RKO (cell line): ENCODE data around the gene MZT1.
A peak's percentile ranks its signal among the peaks of the same experiment; 100 is the strongest.
"Not testable (repeated sequence)": the region's sequence is repeated elsewhere in the genome, so short reads cannot be mapped to it uniquely, and the experiment has no call there.

Source experiments
- DNase-seq: peaks from one replicate; pipeline ENCODE4 v3.0.0-alpha.2; 2016; ENCODE audit warnings: low spot score

The MZT1 gene, protein sequence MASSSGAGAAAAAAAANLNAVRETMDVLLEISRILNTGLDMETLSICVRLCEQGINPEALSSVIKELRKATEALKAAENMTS

DNA sequence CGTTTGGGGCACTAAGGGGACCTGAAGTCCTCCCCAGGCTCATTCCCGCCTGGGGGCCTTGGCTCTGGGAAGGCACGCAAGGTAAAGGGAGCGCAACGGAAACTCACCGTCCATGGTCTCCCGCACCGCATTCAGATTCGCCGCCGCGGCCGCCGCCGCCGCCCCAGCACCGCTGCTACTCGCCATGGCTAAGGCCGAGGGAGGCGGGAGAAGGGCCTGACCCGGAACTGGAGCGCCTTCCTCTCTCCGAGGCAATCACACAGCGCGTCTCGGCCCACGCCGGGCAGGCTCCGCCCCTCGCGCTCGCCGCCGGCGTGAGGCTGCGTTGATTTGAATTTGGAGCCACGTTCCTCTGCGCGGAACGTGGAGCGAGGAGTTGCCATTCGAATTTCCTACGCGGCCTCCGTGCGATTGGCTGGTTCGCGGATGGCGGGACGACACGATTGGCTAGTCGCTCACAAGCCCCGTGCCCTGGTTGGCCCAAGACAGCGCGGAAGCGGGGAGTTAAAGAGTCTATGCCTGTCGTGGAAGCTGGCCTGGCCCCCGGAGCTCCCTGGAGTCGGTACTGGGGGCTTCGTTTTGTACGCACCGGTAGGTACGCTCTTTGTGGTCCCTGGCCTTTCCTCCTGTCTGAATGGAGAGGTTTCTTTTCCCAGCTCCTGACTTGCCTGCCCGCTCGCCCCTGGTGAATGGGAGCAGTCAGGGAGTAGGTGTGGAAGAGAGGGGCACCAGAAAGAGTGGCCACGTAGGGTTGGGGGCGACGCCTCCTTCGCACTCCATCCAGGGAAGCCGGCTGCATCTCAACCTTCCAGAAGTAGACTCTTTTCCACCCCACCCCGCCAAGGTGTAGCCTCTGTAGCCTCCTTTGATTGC lies at the start of gene MZT1, which contains the start of gene BORA:
MZT1 (minus strand) TSS at position 213 of the 873 bp plus-strand sequence; CDS start at position 186, 27 bp downstream.
BORA (plus strand) TSS at position 507 of the 873 bp plus-strand sequence. CDS start 1,018 bp downstream, outside the sequence.
- peak; percentile 96 for DNase-seq

GRCh38 chr13:72774019-72774418 lies 46.6 kb upstream of the MZT1 start:
- DNase-seq: no peak

DNA sequence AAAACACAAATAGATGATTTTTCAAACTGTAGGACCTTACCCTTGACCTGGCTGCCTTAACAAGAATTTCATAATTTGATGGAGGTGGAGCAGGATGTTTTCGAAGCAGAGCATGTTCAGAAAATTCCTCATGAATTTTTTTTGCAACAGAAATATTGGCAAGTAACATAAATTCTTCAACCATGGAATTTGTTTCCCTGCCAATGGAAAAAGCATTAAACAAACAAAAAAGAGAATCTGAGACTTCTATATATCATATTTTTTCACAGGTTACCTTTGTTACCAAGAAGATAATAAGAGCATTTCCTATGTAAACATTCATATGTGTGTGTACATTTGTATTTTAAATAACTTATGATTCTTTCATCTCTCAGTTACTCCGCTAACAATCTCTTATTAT lies 36.0 kb upstream of the MZT1 start:
- DNase-seq: no peak

DNA sequence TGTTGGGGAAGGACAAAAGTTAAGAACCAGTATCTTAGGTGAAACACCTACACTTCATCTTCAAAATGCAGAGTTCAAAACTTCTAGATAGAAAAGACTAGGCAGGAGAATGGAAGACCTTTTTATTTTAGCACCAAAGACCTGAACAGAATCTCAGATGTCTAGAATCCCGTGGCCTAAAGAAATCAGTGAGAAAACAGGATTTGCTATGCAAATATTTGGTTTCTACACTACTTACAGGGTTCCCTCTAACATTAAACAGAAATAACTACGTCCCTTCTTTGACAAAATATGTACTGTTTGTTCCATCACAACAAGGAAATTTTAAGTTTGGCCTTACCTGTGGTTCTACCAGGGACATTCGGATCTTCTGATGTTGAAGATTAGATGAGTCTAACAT lies 32.8 kb upstream of the MZT1 start:
- DNase-seq: no peak

DNA sequence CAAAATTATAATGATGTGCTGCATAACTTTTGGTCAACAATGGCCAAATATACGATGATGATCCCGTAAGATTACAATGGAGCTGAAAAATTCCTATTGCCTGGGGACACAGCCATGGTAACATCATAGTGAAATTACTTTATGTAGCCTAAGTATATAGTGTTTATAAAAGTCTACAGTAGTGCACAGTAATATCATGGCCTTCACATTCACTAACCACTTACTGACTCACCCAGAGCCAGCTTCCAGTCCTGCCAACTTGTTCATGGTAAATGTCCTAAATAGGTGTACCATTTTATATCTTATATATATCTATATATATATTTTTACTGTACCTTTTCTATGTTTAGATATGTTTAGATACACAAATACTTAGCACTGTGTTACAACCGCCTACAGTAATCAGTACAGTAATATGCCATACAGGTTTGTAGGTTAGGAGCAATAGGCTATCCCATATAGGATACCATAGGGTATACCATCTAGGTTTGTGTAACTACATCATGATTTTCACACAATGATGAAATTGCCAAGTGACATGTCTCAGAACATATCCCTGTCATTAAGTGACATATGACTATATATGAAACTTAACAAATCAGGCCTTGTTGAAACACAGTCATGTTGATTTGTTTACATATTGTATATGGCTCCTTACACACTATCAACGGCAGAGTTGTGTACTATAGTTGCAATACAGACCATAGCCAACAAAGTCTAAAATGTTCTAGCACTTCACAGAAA lies 30.5 kb upstream of the MZT1 start:
- peak; percentile 4 for DNase-seq

DNA sequence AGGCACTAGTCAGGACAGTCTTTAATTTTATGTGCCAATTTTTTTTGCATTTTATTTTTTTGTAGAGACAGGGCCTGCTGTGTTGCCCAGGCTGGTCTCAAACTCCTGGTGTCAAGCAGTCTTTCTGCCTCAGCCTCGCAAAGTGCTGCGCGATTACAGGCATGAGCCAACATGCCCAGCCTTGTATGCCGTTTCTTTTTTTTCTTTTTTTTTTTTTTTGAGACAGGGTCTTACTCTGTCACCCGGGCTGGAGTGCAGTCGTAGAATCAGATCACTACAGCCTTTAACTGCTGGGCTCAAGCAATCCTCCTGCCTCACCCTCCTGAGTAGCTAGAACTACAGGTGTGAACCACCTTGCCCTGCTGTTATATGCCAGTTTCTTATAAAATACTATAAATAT lies 26.7 kb upstream of the MZT1 start:
- DNase-seq: no peak

- no peak for DNase-seq
These were observed 23.8 kb upstream of the MZT1 start for GRCh38 chr13:72751220-72751619.

GRCh38 chr13:72745260-72745659 lies 17.8 kb upstream of the MZT1 start:
- DNase-seq: no peak

- no peak for DNase-seq
These were observed 12.6 kb upstream of the MZT1 start for GRCh38 chr13:72740015-72740414.

DNA sequence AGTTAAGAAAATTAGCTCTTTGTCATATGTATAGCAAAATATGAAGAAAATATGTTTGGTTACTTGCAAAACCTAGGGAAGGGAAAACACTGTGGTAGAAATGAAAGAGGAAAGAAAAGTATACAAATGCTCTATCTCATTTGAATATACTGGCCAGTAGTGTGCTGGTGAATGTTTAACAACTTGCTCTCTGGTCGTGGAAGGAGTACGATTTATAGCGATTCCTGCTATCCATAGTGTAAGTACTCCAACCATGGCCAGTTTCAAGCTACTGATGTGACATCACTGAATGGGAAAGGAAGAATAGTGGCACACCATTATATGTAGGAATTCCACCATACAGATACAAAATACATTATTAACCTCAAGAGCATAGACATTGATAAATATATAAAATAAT lies 9.6 kb upstream of the MZT1 start:
- DNase-seq: no peak

DNA sequence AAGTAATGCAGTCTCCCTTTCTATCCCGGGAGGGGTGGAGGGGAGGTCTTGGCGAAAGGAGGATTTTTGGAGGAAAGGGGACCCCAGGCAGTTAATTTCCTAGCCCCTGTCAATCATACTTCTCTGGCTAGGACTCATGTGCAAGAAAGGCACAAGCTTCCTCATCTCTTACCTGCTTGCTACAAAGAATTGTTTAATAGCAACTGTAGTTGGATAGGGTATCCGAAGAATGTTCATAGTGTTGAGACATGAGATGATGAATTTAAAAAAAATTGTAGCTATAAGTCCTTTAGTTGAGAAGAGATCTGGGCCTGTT lies 819 bp upstream of the MZT1 start:
- peak; percentile 33 for DNase-seq

DNA sequence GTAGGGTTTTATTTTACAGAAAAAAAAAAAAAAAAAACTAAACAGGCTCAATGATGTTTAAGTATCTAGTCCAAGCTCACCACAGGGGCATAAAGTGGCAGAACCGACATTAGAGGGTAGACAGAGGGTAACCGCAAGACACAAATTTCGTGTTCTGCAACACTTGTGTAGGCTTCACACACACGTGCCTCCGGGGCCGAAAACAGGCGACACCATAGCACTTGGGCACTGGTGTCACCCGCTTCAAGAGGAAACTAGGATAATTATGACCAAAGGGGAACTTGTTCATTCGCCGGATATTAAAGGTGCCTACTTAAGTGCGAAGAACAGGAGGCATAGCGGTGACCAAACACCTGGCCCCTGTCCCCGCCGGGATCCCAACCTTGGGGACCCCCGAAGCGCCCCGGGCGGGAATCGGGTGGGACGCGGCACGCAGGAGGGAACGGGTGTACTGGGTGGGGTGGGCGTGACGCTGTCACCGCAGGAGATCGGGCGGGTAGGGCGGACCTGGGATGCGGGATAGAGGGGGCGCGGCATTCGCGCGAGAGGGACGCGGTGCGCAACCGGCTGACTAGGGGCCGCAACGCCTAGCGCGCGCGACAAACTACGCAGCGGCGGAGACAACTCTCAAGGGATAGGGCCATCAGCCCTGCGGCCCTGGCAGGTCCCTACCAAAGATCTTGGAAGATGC lies 558 bp downstream of the MZT1 start:
- DNase-seq: peak; percentile 35

GRCh38 chr13:72726185-72726584 lies 1.2 kb downstream of the MZT1 start:
- not testable (repeated sequence) for DNase-seq

DNA sequence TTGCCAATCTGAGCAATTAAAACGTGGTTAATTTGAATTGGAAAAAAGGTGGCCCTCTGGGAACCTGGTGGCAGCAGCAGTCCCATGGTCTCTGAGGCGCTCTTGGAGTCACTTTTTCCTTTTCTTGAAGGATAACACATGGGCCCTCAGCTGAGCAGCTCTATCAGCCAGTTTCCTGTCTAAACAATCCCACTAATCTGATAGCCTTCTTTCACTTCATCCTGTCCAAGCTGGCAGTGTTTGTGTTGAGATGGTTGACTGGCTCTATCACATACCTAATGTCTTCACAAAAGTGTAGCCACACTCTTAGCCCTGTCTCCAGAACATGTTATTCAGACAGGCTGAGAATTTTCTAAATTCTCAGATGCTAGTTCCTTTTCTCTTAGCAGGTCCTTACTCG lies 10.7 kb downstream of the MZT1 start:
- no peak for DNase-seq

DNA sequence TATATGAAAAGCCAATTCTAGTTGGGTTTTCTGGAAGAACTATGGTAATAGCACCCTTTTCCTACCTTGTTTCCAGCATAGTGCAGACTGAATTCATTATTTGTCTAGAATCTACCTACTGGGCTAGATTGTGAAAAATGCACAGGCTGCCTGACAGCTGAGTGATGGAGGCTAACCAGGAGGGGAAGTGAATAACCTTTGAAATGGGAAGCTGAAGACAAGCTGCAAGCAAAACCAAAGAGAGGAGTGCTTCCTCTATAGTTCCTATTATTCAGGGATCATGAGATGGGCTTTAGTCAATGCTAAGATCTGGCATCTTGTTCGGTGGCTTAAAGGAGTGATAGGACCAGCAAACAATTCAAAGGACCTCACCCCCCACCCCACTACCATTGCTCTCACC lies 26.9 kb downstream of the MZT1 start:
- DNase-seq: no peak

DNA sequence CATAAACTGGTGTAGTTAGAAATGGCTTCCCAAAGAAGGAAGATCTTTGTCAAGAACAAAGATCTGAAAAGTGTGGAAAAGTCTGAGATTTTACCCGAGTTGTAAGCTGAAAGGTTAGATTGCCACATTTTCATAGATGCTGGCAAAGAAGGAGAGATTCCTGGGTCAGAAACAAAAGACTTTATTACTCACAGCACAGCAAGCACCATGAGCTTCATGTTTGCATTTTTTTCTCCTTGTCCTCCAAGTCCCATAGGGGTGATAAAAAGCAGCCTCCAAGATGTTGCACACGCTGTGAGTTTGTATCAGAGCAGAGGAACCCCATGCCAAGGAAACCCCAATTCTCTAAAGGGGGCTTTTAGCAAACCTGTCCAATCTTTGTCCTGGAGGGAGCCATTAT lies 29.3 kb downstream of the MZT1 start:
- no peak for DNase-seq

- peak; percentile 43 for DNase-seq
These were observed 30.9 kb downstream of the MZT1 start for GRCh38 chr13:72696579-72696978.

DNA sequence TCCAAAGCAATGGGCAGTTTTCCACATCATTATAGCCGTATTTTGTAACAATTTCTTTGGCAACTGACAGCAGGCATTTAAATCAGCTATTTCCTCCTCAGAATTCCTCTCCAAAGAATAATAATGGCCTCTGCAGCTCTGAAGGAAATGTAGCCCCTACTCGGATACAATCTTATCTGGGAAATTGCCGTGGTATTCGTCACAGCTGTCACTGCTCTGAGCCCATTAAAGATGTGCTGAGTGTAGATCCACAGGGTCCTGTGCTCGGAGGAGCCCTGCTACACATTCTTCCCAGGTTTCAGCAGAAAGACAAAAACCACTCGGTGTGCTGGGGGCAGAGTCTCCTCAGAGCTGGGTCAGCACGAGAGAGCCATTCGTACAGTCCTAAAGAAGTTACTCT lies 33.1 kb downstream of the MZT1 start:
- DNase-seq: no peak

GRCh38 chr13:72693832-72694231 lies 33.6 kb downstream of the MZT1 start:
- DNase-seq: no peak

DNA sequence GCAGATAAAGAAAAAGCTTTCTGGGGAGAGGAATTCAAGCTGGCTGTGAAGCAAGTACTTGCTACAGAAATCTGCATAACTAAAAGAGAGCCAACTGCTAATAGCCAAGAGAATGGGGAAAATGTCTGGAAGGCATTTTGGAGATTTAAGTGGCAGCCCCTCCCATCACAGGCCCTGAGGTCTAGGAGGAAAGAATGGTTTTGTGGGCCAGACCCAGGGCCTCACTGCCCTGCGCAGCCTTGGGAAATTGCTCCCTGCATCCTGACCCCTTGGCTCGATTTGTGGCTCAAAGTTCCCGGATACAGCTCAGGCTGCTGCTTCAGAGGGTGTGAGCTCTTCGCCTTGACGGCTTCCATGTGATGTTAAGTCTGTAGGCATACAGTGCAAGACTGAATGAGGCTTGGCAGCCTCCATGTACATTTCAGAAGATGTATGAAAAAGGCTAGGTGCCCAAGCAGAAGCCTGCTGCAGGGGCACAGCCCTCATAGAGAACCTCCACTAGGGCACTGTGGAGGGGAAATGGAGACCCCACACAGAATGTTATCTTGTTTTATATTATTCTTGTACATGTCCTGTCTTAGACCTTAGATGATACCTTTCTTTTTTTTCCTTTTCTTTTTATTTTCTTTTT lies 34.4 kb downstream of the MZT1 start:
- no peak for DNase-seq

GRCh38 chr13:72689181-72689696 lies 38.2 kb downstream of the MZT1 start:
- DNase-seq: no peak

GRCh38 chr13:72686766-72687165 lies 40.7 kb downstream of the MZT1 start:
- DNase-seq: no peak
